ENCODE measurements around the gene AKAP5. TPM values are rescaled to one million over a fixed set of nuclear protein-coding genes. Genes with fewer than 3 reads are reported as not detected.

AKAP5 gene
- total and polyA plus RNA-seq, 4 experiments from 2014 or later, result 0.11 to 0.20 (median 0.14) TPM; not detected in 1

DNA sequence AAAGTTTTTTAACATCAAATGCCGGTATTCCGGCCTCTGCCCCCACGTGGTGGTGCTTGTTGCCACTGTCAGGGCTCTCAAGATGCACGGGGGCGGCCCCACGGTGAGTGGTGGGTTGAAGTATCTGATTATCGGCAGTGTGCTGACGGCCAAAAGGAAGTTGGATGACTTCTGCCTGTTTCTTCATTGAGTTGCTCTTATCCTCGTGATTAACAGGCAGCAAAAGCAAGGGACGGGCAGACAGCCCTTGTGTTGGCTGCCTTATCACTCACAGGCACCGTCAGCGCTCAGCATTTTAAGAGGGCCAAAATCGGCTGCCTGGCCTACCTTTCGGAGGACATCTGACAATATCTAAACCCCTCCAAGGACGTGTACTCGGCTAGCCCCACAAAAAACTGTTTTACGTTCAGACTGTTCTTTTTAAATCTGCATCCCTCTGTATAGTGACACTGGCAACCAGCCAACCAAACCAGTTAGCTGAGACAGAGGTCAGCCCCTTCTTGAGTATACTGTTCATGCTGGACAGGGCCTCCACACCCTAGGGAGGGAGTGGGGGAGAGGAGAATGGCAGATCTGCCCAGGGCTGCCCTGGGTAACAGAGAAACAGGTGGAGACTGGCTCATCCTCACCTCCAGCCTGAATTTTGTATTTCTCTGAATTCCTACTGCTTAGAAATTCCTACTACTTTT lies 22.9 kb upstream of the AKAP5 start:
- Histone ChIP-seq H3K4me1 (ENCODE audit: insufficient read depth, low read length) (peaks cover 19% of the 10 kb centered on the region), H3K36me3 (ENCODE audit: insufficient read depth, low read length) (peaks cover 7% of the 10 kb centered on the region), H3K9me3 (ENCODE audit: control insufficient read depth in 1 of 2, low read length in 2 of 2) (no peaks in the 10 kb centered on the region), H3K27me3 (ENCODE audit: insufficient read depth, low read length) (no peaks in the 10 kb centered on the region), H3K4me3 (ENCODE audit: low read length in 2 of 2) (no peak overlapping the region), H3K27ac (ENCODE audit: low read depth, low read length) (no peak overlapping the region)
- H3K4me3 Mint-ChIP-seq, result no peak overlapping the region
- ChIA-PET CTCF (ENCODE audit: partially characterized antibody) (interaction anchor here (0.5 kb wide), 1 partner anchor 38 kb away, joined by 3 read pairs; no protein-coding TSS in a partner anchor), POLR2A (ENCODE audit: partially characterized antibody) (no interaction called here)
- DNase-seq, result no peak
- no peak overlapping the region for H3K27ac Mint-ChIP-seq
- H3K27me3 Mint-ChIP-seq, result no peaks in the 10 kb centered on the region
- intact Hi-C loops (cut with micrococcal nuclease), result no loop called here
- H3K4me1 Mint-ChIP-seq, result peaks cover 25 to 45% (median 32%) of the 10 kb centered on the region in 4 donors
- peaks cover 32 to 52% of the 10 kb centered on the region in 2 donors for H3K36me3 Mint-ChIP-seq
- H3K9me3 Mint-ChIP-seq, result no peaks in the 10 kb centered on the region

DNA sequence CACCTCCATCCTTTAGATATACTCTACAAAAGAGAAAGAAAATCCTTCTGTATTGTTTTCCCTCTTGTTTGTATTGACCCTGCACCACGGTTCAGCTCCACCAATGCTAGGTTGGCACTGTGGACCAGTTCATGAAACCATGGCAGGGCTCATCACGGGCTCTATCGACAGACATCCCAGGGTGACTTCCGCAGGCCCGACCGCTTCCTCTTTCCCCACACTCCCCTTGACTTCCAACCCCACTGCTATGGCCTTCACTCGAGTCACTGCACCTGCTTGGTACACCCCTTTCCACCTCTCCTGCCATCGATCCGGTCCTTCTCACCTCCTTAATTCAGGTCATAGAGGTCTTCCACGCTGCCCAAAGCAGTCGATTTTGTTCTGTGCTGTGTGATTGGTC lies 21.2 kb upstream of the AKAP5 start:
- ChIA-PET CTCF (ENCODE audit: partially characterized antibody) (interaction anchor here (2.2 to 7.9 kb wide), 3 partner anchors 8 to 19 kb away, joined by 5 to 62 read pairs (median 13); no protein-coding TSS in a partner anchor), POLR2A (ENCODE audit: partially characterized antibody) (interaction anchor here (1.2 kb wide), 1 partner anchor 14 kb away, joined by 3 read pairs; no protein-coding TSS in a partner anchor)
- peaks cover 10% of the 10 kb centered on the region for H3K36me3 ChIP-seq (ENCODE audit: insufficient read depth, low read length)
- H3K36me3 Mint-ChIP-seq, result peaks cover 24 to 47% of the 10 kb centered on the region in 2 donors
- H3K4me1 Mint-ChIP-seq, result peaks cover 20 to 39% (median 27%) of the 10 kb centered on the region in 4 donors
- intact Hi-C loops (cut with micrococcal nuclease), result no loop called here
- no peak overlapping the region for H3K27ac ChIP-seq (ENCODE audit: low read depth, low read length)
- H3K27me3 ChIP-seq (ENCODE audit: insufficient read depth, low read length), result no peaks in the 10 kb centered on the region
- H3K27me3 Mint-ChIP-seq, result no peaks in the 10 kb centered on the region
- H3K4me3 Mint-ChIP-seq, result no peak overlapping the region
- no peaks in the 10 kb centered on the region for H3K9me3 ChIP-seq (ENCODE audit: control insufficient read depth in 1 of 2, low read length in 2 of 2)
- H3K27ac Mint-ChIP-seq, result peak overlapping the region in 5 of 7 donors; percentile 30 to 89 (median 57)
- no peak overlapping the region for H3K4me3 ChIP-seq (ENCODE audit: low read length in 2 of 2)
- DNase-seq, result no peak
- H3K4me1 ChIP-seq (ENCODE audit: insufficient read depth, low read length), result peaks cover 19% of the 10 kb centered on the region
- no peaks in the 10 kb centered on the region for H3K9me3 Mint-ChIP-seq

DNA sequence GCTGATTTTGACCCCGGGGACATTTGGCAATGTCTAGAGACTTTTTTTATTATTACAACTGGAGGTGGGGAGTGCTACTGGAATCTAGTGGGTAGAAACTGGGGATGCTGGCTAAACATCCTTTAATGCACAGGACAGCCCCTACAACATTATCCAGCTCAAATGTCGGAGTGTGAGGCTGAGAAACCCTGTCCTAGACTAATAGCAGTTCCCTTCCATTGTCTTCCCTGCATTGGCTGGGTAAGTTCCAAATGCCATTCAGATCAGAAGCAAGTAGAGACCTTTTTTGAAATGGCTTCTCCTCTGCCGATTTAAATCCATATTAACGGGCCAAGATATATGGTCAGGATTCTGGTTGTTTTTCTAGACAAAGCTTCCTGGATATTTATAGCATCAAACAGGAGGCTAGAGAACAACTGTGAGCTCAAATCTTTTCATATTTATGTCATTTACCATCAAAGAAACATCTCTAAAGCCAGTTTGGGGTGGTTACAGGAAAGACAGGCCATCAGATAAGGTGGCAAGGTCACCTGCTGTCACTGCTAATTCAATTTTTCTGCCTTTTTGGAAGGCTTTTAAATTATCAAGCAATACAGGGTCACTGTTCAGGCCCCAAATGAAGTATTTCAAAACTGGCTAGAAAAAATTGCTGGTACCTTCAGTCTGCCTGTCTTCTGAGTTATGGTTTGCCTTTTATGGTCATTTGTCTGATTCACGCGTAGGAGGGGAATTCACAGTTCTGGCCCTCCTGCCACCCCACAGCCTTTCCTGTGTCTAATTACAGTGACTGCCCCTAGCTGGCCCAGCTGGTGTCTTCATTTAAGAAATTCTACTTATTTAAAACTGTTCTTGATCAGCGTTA lies 20.1 kb upstream of the AKAP5 start:
- intact Hi-C loops (cut with micrococcal nuclease), result no loop called here

DNA sequence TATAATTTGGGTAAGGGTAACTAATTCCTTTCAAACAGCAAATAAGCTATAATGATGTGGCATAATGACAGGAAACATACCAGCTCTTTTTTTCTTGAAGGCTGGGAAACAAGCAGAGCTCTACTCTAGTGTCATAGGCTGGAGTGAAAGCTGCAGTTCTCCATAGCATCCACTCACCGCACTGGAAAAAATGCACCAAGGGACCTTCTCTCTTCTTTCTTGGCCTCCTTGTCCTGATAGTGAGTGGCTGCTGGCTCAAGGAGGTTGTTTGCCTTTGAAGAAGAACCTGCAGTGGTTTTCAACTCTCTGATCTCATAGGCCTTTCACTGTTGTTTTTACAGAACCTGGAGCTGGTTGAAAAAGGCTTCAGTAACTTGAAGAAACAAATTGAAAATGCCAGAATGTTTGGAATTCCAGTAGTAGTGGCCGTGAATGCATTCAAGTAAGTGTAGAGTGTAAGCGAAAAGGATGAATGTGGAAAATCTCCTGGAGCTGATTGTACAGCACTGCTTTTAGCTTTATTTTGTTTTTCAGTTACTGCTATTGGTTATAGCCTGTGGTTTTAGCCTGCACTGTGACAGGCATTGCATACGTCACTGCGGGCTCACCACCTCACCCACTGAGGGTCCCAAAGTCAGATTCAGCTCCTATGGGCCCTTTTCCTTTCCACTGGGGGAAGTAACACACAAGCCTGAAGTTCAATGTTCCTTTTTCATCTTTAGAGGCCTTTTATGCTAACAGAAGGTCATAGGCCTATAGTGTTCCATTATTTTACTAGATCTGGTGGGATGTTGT lies 17.2 kb upstream of the AKAP5 start:
- Mint-ChIP-seq H3K4me3 (no peak overlapping the region), H3K4me1 (peaks cover 20 to 45% (median 33%) of the 10 kb centered on the region in 4 donors), H3K27me3 (no peaks in the 10 kb centered on the region), H3K27ac (peak overlapping the region in 5 of 7 donors; percentile 25 to 73 (median 38)), H3K36me3 (peaks cover 16 to 39% of the 10 kb centered on the region in 2 donors), H3K9me3 (no peaks in the 10 kb centered on the region)
- no peaks in the 10 kb centered on the region for H3K9me3 ChIP-seq (ENCODE audit: control insufficient read depth in 1 of 2, low read length in 2 of 2)
- intact Hi-C loops (cut with micrococcal nuclease), result no loop called here
- POLR2A ChIA-PET (ENCODE audit: partially characterized antibody), result interaction anchor here (1.6 kb wide), 1 partner anchor 55 kb away, joined by 4 read pairs; no protein-coding TSS in a partner anchor
- H3K36me3 ChIP-seq (ENCODE audit: insufficient read depth, low read length), result peaks cover 3% of the 10 kb centered on the region
- CTCF ChIA-PET (ENCODE audit: partially characterized antibody), result interaction anchor here (0.6 to 7.9 kb wide), 3 partner anchors 8 to 17 kb away, joined by 3 to 62 read pairs (median 4); no protein-coding TSS in a partner anchor
- peaks cover 19% of the 10 kb centered on the region for H3K4me1 ChIP-seq (ENCODE audit: insufficient read depth, low read length)
- no peak overlapping the region for H3K4me3 ChIP-seq (ENCODE audit: low read length in 2 of 2)
- no peak overlapping the region for H3K27ac ChIP-seq (ENCODE audit: low read depth, low read length)
- no peak for DNase-seq
- no peaks in the 10 kb centered on the region for H3K27me3 ChIP-seq (ENCODE audit: insufficient read depth, low read length)

More for the DNA sequence above, 20.1 kb upstream of the AKAP5 start:
- no peak overlapping the region for H3K4me3 ChIP-seq (ENCODE audit: low read length in 2 of 2)
- ChIA-PET POLR2A (ENCODE audit: partially characterized antibody) (interaction anchor here (1.2 kb wide), 4 partner anchors 15 to 66 kb away, joined by 3 to 4 read pairs (median 3); partner anchors contain the start of gene ZBTB1), CTCF (ENCODE audit: partially characterized antibody) (interaction anchor here (0.6 to 7.9 kb wide), 5 partner anchors 10 to 33 kb away, joined by 3 to 62 read pairs (median 5); no protein-coding TSS in a partner anchor)
- Mint-ChIP-seq H3K27me3 (no peaks in the 10 kb centered on the region), H3K36me3 (peaks cover 22 to 49% of the 10 kb centered on the region in 2 donors), H3K4me3 (peak overlapping the region in 6 of 8 donors; percentile 13 to 43 (median 30)), H3K4me1 (peaks cover 20 to 41% (median 29%) of the 10 kb centered on the region in 4 donors), H3K9me3 (no peaks in the 10 kb centered on the region), H3K27ac (peak overlapping the region; percentile 56 to 89 (median 87))
- peak overlapping the region; percentile 36 for H3K27ac ChIP-seq (ENCODE audit: low read depth, low read length)
- peaks cover 19% of the 10 kb centered on the region for H3K4me1 ChIP-seq (ENCODE audit: insufficient read depth, low read length)
- peaks cover 10% of the 10 kb centered on the region for H3K36me3 ChIP-seq (ENCODE audit: insufficient read depth, low read length)
- peak; percentile 12 to 45 (median 18) for DNase-seq
- no peaks in the 10 kb centered on the region for H3K9me3 ChIP-seq (ENCODE audit: control insufficient read depth in 1 of 2, low read length in 2 of 2)
- no peaks in the 10 kb centered on the region for H3K27me3 ChIP-seq (ENCODE audit: insufficient read depth, low read length)

DNA sequence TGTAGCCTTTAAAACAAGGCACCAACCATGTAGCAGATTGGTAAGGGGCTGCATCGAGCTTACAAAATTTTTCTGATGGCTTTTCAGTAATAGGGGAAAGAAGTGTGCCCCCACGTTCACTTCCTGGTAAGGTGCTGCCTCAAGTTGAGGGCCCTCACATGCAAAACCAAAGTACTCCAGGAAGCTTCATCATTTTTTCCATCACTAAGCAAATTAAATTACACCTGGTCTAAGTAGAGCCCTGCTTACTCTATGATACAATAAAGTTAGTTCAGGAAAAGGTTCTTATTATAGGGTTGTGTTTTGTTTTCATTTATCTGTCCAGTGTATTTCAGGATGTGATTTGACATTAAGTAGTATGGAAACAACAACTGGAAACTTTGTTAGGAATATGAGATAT lies 15.0 kb upstream of the AKAP5 start:
- no peaks in the 10 kb centered on the region for H3K9me3 ChIP-seq (ENCODE audit: control insufficient read depth in 1 of 2, low read length in 2 of 2)
- H3K27ac ChIP-seq (ENCODE audit: low read depth, low read length), result no peak overlapping the region
- Mint-ChIP-seq H3K4me1 (peaks cover 9 to 26% (median 19%) of the 10 kb centered on the region in 4 donors), H3K36me3 (peaks cover 20 to 46% of the 10 kb centered on the region in 2 donors), H3K9me3 (no peaks in the 10 kb centered on the region), H3K27me3 (no peaks in the 10 kb centered on the region), H3K4me3 (no peak overlapping the region), H3K27ac (peak overlapping the region in 2 of 7 donors; percentile 13 to 55)
- no peak overlapping the region for H3K4me3 ChIP-seq (ENCODE audit: low read length in 2 of 2)
- CTCF ChIA-PET (ENCODE audit: partially characterized antibody), result interaction anchor here (7.9 kb wide), 1 partner anchor 20 kb away, joined by 62 read pairs; no protein-coding TSS in a partner anchor
- DNase-seq, result no peak
- intact Hi-C loops (cut with micrococcal nuclease), result no loop called here
- H3K27me3 ChIP-seq (ENCODE audit: insufficient read depth, low read length), result no peaks in the 10 kb centered on the region
- peaks cover 9% of the 10 kb centered on the region for H3K36me3 ChIP-seq (ENCODE audit: insufficient read depth, low read length)
- POLR2A ChIA-PET (ENCODE audit: partially characterized antibody), result no interaction called here
- H3K4me1 ChIP-seq (ENCODE audit: insufficient read depth, low read length), result peaks cover 6% of the 10 kb centered on the region

DNA sequence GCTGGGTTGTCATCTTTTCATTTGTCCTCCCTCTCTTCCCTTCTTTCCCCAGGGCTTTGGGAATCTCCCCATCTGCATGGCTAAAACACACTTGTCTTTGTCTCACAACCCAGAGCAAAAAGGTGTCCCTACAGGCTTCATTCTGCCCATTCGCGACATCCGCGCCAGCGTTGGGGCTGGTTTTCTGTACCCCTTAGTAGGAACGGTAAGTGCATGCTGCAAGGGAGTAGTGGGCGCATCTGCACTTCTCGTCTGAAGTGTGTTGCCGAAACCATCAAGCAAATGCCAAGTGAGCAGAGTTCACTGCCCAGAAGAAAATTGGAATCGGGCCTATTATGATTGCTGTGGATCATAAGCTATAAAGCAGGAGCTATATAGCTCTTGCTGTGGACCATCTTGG lies 10.6 kb upstream of the AKAP5 start:
- CTCF ChIA-PET (ENCODE audit: partially characterized antibody), result interaction anchor here (1.5 to 2.9 kb wide), 2 partner anchors 10 to 25 kb away, joined by 3 to 16 read pairs; no protein-coding TSS in a partner anchor

More for the DNA sequence above, 10.6 kb upstream of the AKAP5 start:
- Histone ChIP-seq H3K4me1 (ENCODE audit: insufficient read depth, low read length) (peaks cover 3% of the 10 kb centered on the region), H3K36me3 (ENCODE audit: insufficient read depth, low read length) (peaks cover 6% of the 10 kb centered on the region), H3K4me3 (ENCODE audit: low read length in 2 of 2) (no peak overlapping the region), H3K27ac (ENCODE audit: low read depth, low read length) (no peak overlapping the region), H3K27me3 (ENCODE audit: insufficient read depth, low read length) (no peaks in the 10 kb centered on the region), H3K9me3 (ENCODE audit: control insufficient read depth in 1 of 2, low read length in 2 of 2) (no peaks in the 10 kb centered on the region)
- no peak overlapping the region for H3K4me3 Mint-ChIP-seq
- peaks cover 17 to 49% of the 10 kb centered on the region in 2 donors for H3K36me3 Mint-ChIP-seq
- no peaks in the 10 kb centered on the region for H3K9me3 Mint-ChIP-seq
- no peak for DNase-seq
- no peaks in the 10 kb centered on the region for H3K27me3 Mint-ChIP-seq
- intact Hi-C loops (cut with micrococcal nuclease), result no loop called here
- POLR2A ChIA-PET (ENCODE audit: partially characterized antibody), result interaction anchor here (1.0 kb wide), 1 partner anchor 50 kb away, joined by 5 read pairs; the partner anchor contains the start of gene ZBTB1
- H3K27ac Mint-ChIP-seq, result no peak overlapping the region
- H3K4me1 Mint-ChIP-seq, result peaks cover 3 to 16% (median 9%) of the 10 kb centered on the region in 4 donors

Measured in CD4-positive, alpha-beta memory T cell (primary cell).